NCI-H748 (cell line): Measurements from ENCODE around the gene CDK14.

Experiments used
- DNase-seq: peaks from one replicate; lab custom pipeline; 2025; ENCODE audit not compliant: unreplicated experiment; lab: John Stamatoyannopoulos, UW

CDK14 gene

DNA sequence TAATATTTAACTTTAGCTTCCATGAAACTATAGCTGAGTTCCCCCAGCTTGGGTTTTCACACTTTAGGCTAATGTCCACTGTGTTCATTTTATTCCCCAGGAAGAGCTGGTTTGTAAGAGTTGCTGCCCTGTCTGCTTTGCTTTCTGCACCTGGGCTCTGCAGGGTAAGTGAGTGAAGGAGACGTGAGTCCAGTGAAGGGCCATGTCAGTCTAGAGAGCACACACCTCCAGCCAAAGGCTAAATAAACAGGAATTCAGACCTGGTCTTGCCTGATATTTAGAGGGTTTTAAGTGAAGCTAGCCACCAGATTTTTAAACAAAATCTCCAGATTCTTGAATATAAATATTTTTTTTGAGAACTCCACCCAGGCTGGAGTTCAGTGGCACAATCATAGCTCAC lies 643.7 kb downstream of the CDK14 start:
- no peak for DNase-seq

DNA sequence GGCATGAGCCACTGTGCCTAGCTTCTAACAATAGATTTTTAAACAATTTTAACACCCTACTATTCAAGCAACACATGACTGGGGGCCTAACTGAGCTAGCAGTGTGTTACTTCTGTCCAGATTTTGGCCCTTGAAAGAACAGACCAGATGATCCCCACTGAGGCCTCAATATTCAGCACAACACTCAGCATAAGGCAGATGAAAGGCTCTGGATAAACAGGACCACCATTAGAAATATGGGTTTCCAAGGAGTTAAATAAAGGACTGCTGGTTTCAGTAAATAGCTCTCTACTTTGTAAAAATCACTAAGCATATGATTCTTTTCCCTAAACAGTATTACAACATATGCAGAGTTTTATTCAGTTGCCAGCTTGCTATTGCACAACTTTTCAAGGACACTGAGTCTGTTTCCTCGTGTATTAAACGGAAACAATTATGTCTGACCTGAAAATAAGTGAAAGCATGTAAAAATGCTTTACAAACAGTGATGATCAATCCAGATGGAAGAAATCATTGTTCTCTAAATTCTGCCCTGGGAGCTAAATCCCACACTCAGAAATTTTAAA lies 644.3 kb downstream of the CDK14 start:
- no peak for DNase-seq

DNA sequence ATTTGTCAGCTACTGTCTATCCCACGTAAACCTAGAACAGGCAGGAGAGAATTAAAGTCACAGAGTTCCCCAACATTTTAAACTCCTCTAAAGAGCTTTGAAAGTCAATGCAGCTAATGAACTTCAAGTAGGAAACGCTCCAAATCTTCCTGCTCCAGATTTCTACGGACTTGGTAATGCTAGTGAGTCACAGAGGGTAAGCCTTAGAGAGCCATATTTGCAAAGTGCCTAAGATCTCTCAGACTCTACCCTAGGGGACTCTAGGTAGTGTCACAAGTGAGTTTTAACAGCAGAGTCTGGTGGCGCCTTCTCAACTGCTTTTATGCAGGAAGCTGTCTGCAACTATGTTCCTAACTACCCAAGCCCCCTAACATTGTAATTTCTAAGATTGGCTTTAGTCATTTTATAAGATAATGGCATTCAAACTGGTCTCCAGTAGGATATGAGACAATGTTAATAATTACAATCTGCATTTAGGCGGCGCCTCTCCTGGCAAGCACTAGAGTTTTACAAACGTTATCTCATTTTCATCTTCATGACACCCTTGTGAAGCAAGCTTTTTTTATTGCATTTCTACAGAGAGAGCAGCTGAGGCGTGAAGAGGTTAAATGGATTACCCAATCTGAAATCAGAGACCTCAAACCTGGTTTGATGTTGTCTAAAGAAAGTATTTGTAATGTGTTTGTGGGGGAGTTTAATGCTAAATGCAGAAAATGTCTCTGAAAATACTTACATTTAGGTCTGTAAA lies 646.1 kb downstream of the CDK14 start:
- no peak for DNase-seq

- no peak for DNase-seq
Measured at GRCh38 chr7:91243591-91244301, 647.6 kb downstream of the CDK14 start.

- DNase-seq: no peak
Measured at GRCh38 chr7:91247500-91247899, 651.4 kb downstream of the CDK14 start.

- no peak for DNase-seq
Measured at GRCh38 chr7:91248996-91249395, 652.9 kb downstream of the CDK14 start.

DNA sequence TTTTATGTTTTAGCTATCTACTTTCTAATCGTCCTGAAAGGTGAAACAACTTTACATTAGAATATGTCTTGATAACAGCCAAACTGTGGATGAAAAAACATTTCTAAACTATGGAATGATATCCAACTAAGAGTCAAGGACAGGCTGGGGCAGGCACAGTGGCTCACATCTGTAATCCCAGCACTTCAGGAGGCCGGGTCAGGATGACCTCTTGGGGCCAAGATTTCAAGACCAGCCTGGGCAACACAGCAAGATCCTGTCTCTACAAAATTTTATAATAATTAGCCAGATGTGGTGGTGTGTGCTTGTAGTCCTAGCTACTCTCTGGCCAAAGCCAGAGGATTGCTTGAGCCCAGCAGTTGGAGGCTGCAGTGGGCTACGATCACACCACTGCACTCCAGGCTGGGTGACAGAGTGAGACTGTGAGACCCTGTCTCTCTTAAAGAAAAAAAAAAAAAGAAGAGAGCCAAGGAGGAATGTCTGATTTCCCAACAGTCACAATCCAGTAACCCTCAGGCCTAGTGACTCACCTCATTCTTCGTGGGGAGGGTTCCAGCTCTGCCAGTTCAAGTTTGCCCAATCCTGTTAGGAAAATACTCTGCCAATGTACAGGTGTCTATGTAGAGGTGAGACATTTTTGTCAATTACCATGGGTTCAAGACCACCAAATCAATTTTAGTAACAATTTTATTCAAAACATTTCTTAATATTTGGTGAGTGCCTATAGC lies 653.5 kb downstream of the CDK14 start:
- no peak for DNase-seq

DNA sequence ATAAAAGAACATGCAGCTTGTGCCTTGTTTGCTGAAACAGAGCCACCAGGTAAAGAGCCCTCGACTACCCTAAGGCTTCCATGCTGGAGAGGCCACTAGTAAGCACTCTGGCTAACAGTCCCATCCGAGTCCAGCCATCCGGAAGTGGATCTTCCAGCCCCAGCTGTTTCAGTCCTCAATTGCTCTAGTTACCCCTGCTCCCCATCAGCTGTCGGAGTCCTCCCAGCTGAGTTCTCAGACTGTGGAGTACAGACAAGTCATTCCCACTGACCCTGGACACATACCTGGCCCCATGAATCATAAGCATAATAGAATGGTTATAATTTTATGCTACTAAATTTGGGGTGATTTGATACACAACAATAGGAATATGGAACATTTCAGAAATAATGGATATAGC lies 654.6 kb downstream of the CDK14 start:
- no peak for DNase-seq

- DNase-seq: no peak
Measured at GRCh38 chr7:91251877-91252276, 655.8 kb downstream of the CDK14 start.
